MM.1S (cell line): ENCODE data around the gene DOCK4.

Source experiments
- CTCF ChIP-seq: fragments of 300-600 bp; sonication (generic); IDR thresholded peaks from 2 replicates; pipeline ENCODE4 v1.5.1; 2016; ENCODE audit warnings: antibody characterized with exemption, low read length, mixed read lengths
- EZH2 ChIP-seq: fragments of 300-600 bp; sonication (generic); optimal IDR thresholded peaks from 2 replicates; pipeline ENCODE3; 2017; ENCODE audit warnings: low read depth, mild to moderate bottlenecking, antibody characterized with exemption, low read length, mixed read lengths
- EZH2phosphoT487 ChIP-seq: fragments of 300-600 bp; sonication (generic); IDR thresholded peaks from 2 replicates; pipeline ENCODE4 v1.6.1; 2018; ENCODE audit warnings: antibody characterized with exemption, low read length

GRCh38 chr7:112113913-112114575 lies 92.2 kb downstream of the DOCK4 start:
- TF ChIP-seq CTCF (no peak), EZH2 (no peak), EZH2phosphoT487 (no peak)
